ENCODE results near the gene KMO. TPM values are rescaled to one million over a fixed set of nuclear protein-coding genes. Genes with fewer than 3 reads are reported as not detected.

KMO gene
- total RNA-seq, 4 donors from 2014 or later = 0.28 to 22.9 (median 4.5) TPM

GRCh38 chr1:241553886-241554592, 21.9 kb downstream of the KMO start:
- intact Hi-C loops (cut with DNase I; ENCODE audit: low total_unique reads) = no loop called here
- no peak for DNase-seq
- Histone ChIP-seq H3K4me3 (no peak overlapping the region), H3K4me1 (no peaks in the 10 kb centered on the region), H3K36me3 (no peaks in the 10 kb centered on the region), H3K27me3 (no peaks in the 10 kb centered on the region), H3K27ac (no peak overlapping the region), H3K9me3 (no peaks in the 10 kb centered on the region)
- TF ChIP-seq POLR2A (IDR thresholded peaks at IDR 0.05) (no peak), CTCF (IDR thresholded peaks at IDR 0.05) (no peak)

GRCh38 chr1:241555526-241555925, 23.3 kb downstream of the KMO start:
- Histone ChIP-seq H3K9me3 (no peaks in the 10 kb centered on the region), H3K27me3 (no peaks in the 10 kb centered on the region), H3K4me1 (no peaks in the 10 kb centered on the region), H3K36me3 (no peaks in the 10 kb centered on the region), H3K4me3 (no peak overlapping the region), H3K27ac (no peak overlapping the region)
- TF ChIP-seq POLR2A (IDR thresholded peaks at IDR 0.05) (no peak), CTCF (IDR thresholded peaks at IDR 0.05) (no peak)
- intact Hi-C loops (cut with DNase I; ENCODE audit: low total_unique reads) = no loop called here
- no peak for DNase-seq

GRCh38 chr1:241557031-241557430, 24.9 kb downstream of the KMO start:
- intact Hi-C loops (cut with DNase I; ENCODE audit: low total_unique reads) = no loop called here
- no peaks in the 10 kb centered on the region for H3K27me3 ChIP-seq
- no peak overlapping the region for H3K4me3 ChIP-seq
- no peak overlapping the region for H3K27ac ChIP-seq
- H3K36me3 ChIP-seq = no peaks in the 10 kb centered on the region
- no peak for TF ChIP-seq CTCF (IDR thresholded peaks at IDR 0.05)
- TF ChIP-seq POLR2A (IDR thresholded peaks at IDR 0.05) = no peak
- no peaks in the 10 kb centered on the region for H3K4me1 ChIP-seq
- no peaks in the 10 kb centered on the region for H3K9me3 ChIP-seq
- DNase-seq = no peak

- Histone ChIP-seq H3K27me3 (no peaks in the 10 kb centered on the region), H3K9me3 (no peaks in the 10 kb centered on the region), H3K4me1 (no peaks in the 10 kb centered on the region), H3K36me3 (no peaks in the 10 kb centered on the region), H3K27ac (no peak overlapping the region), H3K4me3 (no peak overlapping the region)
- no peak for DNase-seq
- intact Hi-C loops (cut with DNase I; ENCODE audit: low total_unique reads) = no loop called here
- TF ChIP-seq POLR2A (IDR thresholded peaks at IDR 0.05) (no peak), CTCF (IDR thresholded peaks at IDR 0.05) (no peak)
Observed at GRCh38 chr1:241557551-241558193, 25.5 kb downstream of the KMO start.

GRCh38 chr1:241560146-241560848, 28.1 kb downstream of the KMO start:
- H3K27me3 ChIP-seq = no peaks in the 10 kb centered on the region
- no peak overlapping the region for H3K27ac ChIP-seq
- no peak for DNase-seq
- intact Hi-C loops (cut with DNase I; ENCODE audit: low total_unique reads) = no loop called here
- no peaks in the 10 kb centered on the region for H3K9me3 ChIP-seq
- H3K4me1 ChIP-seq = no peaks in the 10 kb centered on the region
- no peak overlapping the region for H3K4me3 ChIP-seq
- TF ChIP-seq CTCF (IDR thresholded peaks at IDR 0.05) (no peak), POLR2A (IDR thresholded peaks at IDR 0.05) (no peak)
- no peaks in the 10 kb centered on the region for H3K36me3 ChIP-seq

Measured in uterus (tissue), 4 donors.